Gastroesophageal sphincter (tissue), 3 donors: ENCODE data around the gene TLCD1.
"Not testable (repeated sequence)": the region's sequence is repeated elsewhere in the genome, so short reads cannot be mapped to it uniquely, and the experiment has no call there.

Source experiments
- CTCF ChIP-seq, 4 experiments: fragments of 200-600 bp in 2 of 4; fragments of 450-650 bp in 2 of 4; sonication (generic) in 1 of 4; IDR thresholded peaks; one replicate each; pipeline ENCODE4 v1.5.1; 2017 to 2019; ENCODE audit warnings: antibody characterized with exemption in 4 of 4, mild to moderate bottlenecking in 2 of 4, moderate library complexity in 2 of 4
- POLR2AphosphoS5 ChIP-seq: sonication (generic); formaldehyde crosslinking; IDR thresholded peaks from one replicate; pipeline ENCODE4 v1.6.1; 2017; ENCODE audit warnings: antibody characterized with exemption

GRCh38 chr17:28735913-28736769, 10.1 kb upstream of the TLCD1 start:
- not testable (repeated sequence) for TF ChIP-seq CTCF (IDR thresholded peaks at IDR 0.05); POLR2AphosphoS5
